Stimulated activated naive CD8-positive, alpha-beta T cell treated with anti-CD3 and anti-CD28 coated beads, Interleukin-15, Interleukin-2, amounts not matched to agents 100 U/mL and 50 U/mL, for 24 hours (primary cell): ENCODE measurements around the gene COL23A1.

ENCODE experiments used
- ATAC-seq: fragments of 150-1000 bp; cut with Tn5 transposase; one replicate; pipeline ENCODE4 v1.10.0; 2021
- DNase-seq: peaks from one replicate; pipeline ENCODE4 v3.0.0; 2021

Gene COL23A1

GRCh38 chr5:178554311-178554710 is 35.9 kb downstream of the COL23A1 start:
- ATAC-seq (no peak), DNase-seq (no peak)

GRCh38 chr5:178553517-178553916 is 36.7 kb downstream of the COL23A1 start:
- ATAC-seq (no peak), DNase-seq (no peak)

GRCh38 chr5:178551468-178551867 is 38.7 kb downstream of the COL23A1 start:
- ATAC-seq, result no peak
- DNase-seq, result no peak

GRCh38 chr5:178551059-178551458 is 39.1 kb downstream of the COL23A1 start:
- DNase-seq (no peak), ATAC-seq (no peak)

GRCh38 chr5:178548746-178549145 is 41.4 kb downstream of the COL23A1 start:
- DNase-seq (no peak), ATAC-seq (no peak)

GRCh38 chr5:178547753-178548415 is 42.3 kb downstream of the COL23A1 start:
- ATAC-seq, result no peak
- no peak for DNase-seq

- DNase-seq, result no peak
- ATAC-seq, result no peak
Observed at GRCh38 chr5:178547052-178547666, 43.0 kb downstream of the COL23A1 start.

- ATAC-seq (no peak), DNase-seq (no peak)
Observed at GRCh38 chr5:178546675-178547033, 43.5 kb downstream of the COL23A1 start.

GRCh38 chr5:178545941-178546674 is 44.1 kb downstream of the COL23A1 start:
- no peak for DNase-seq
- ATAC-seq, result no peak

GRCh38 chr5:178545176-178545575 is 45.0 kb downstream of the COL23A1 start:
- no peak for DNase-seq
- no peak for ATAC-seq

GRCh38 chr5:178544166-178544834 is 45.9 kb downstream of the COL23A1 start:
- ATAC-seq (no peak), DNase-seq (no peak)

- DNase-seq (no peak), ATAC-seq (no peak)
Observed at GRCh38 chr5:178542455-178542854, 47.7 kb downstream of the COL23A1 start.

GRCh38 chr5:178540526-178540925 is 49.7 kb downstream of the COL23A1 start:
- ATAC-seq, result no peak
- no peak for DNase-seq

GRCh38 chr5:178538741-178539229 is 51.4 kb downstream of the COL23A1 start:
- no peak for DNase-seq

GRCh38 chr5:178537467-178538371 is 52.5 kb downstream of the COL23A1 start:
- DNase-seq (no peak), ATAC-seq (no peak)

More at GRCh38 chr5:178538741-178539229, 51.4 kb downstream of the COL23A1 start:
- no peak for ATAC-seq

GRCh38 chr5:178536541-178537466 is 53.4 kb downstream of the COL23A1 start:
- ATAC-seq, result no peak

GRCh38 chr5:178535299-178536175 is 54.7 kb downstream of the COL23A1 start:
- ATAC-seq (no peak), DNase-seq (no peak)

More at GRCh38 chr5:178536541-178537466, 53.4 kb downstream of the COL23A1 start:
- no peak for DNase-seq

- DNase-seq (no peak), ATAC-seq (no peak)
Observed at GRCh38 chr5:178533136-178533535, 57.1 kb downstream of the COL23A1 start.

GRCh38 chr5:178532666-178533065 is 57.5 kb downstream of the COL23A1 start:
- ATAC-seq, result no peak
- DNase-seq, result no peak
